NCI-H128 (cell line): ENCODE measurements around the gene VWF.
"Not testable (repeated sequence)": the region's sequence is repeated elsewhere in the genome, so short reads cannot be mapped to it uniquely, and the experiment has no call there.

ENCODE experiments used
- DNase-seq: peaks from one replicate; lab custom pipeline; 2025; ENCODE audit not compliant: unreplicated experiment; lab: John Stamatoyannopoulos, UW

Gene VWF

DNA sequence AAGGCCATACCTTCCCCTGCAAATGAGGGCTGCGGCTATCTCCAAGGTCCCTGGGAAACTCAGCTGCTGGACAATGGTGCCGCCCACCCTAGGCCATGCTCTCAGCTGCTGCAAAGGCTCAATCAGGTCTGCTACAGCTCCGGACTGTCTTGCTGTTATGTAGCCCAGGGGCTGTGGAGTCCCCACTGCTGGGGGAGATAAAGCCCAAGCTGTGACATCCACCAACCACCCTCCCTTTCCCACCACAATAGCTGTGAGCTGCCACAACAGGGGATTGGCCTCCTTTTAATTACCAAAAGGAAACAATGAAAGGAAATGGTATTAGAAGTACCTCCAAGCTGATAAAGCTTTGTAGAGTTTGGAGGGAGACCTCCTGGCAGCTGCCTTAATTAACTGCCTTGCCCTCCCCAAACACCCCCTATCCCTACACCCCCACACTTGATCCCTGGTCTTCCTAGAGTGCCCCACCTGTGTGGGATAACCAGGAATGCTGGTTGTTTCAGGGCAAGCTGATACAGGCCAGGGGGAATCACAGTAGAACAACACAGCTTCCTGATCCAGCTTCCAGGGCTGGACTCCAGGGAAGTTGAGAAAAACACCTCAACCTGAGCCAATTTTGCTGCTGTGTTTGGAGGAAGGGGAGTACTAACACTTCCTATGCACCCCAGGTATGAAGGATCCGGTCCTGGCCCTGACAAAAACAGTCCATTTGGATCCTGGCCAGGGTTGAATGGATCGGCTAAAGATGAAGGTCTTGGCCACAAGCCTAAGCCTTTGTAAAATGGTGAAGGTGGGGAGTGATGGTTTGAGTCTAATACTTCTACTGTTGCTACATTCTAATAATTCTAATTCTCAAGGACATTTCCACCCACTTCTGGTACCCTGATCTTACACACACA, at the start of gene VWF:
TSS of gene VWF (minus strand) at position 260 of the 899 bp plus-strand sequence. CDS start 1,474 bp downstream, outside the sequence.
- no peak for DNase-seq

GRCh38 chr12:6172862-6173261, 48.4 kb upstream of the VWF start:
- DNase-seq: no peak

- no peak for DNase-seq
Measured at GRCh38 chr12:6172086-6172485, 47.6 kb upstream of the VWF start.

GRCh38 chr12:6171409-6172015, 47.0 kb upstream of the VWF start:
- DNase-seq: no peak

- DNase-seq: no peak
Measured at GRCh38 chr12:6167327-6168280, 43.1 kb upstream of the VWF start.

GRCh38 chr12:6166808-6167207, 42.3 kb upstream of the VWF start:
- no peak for DNase-seq

DNA sequence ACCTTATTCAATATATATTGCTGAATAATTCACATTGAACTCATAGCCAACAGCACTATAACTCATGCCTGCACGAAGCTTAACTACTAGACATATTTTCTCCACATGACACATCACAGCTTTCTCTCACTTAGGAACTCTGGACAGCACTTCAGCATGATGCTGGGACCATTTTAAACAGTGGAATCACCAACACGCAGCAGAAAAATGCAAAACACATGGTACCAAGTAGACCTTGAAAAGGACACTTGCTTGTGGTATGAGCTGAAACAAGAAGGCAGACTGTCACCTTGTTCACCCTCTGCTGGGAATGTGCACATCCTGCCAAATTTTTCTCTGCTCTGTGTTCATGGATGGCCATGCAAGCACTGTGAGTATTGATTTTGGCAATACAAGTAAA, 40.9 kb upstream of the VWF start:
- DNase-seq: no peak

DNA sequence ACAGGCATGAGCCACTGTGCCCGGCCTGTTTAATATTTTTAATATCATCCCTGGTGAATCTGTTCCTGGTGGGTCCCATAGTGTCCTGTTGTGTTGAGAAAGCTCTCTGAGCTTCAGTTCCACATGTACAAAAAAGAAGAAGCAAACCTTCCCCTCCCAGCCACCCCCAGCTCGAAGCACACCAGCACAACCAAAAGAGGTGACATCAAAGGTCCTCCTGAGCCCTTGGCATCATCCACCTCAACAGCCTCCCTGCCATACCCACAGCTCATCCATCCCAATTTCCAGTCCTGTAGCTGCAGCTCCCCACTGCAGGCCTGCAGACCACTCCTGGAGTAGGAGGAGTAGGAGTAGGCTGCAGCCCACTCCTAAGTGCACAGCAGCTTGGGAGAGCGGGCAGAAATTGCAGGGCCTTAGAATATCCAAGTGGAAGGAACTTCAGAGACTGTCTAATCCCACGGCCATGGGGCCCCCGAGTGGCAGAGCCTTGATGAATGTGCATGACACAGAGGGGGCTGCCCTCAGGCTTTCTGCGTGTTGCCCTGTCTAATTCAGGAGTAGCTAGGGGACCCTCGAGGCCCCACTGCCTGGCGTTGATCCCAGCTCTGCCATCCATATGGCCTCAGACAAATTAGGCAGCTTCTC, 39.1 kb upstream of the VWF start:
- no peak for DNase-seq

DNA sequence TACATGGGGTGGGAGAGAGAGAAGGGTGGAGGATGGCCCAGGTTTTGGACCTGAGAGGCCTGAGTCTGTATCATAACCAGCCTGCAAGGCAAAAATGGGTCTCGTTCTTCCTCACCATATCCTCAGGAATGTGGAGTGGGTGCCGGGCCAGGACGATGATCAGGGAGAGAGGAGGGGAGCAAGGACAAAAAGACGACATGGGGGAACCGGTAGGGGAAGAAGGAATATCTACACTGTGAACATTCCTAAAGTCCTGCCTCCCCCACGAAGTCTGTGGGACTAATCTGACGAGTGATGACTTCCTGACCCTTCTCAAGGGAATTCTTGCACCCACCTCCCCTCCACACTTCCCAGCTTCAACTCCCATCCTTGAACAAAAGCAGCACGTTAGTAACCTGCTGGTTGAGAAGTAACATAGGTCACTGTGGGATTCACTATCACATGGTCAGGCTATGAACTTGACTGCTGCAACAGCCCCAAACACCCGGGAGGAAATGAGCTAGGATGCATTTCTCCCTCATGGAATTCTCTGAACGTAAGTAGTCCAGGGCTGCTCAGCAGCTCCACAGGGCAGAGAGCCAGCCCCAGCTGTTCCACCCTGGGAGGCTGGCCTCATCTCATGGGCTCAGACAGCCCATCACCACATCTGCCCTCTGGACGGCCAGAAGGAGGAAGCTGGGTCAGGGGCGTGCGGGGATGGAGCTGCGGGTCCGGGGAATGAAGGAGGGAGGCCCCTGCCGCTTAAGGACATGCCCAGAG, 36.8 kb upstream of the VWF start:
- DNase-seq: no peak

- not testable (repeated sequence) for DNase-seq
Measured at GRCh38 chr12:6160049-6160649, 35.7 kb upstream of the VWF start.

- not testable (repeated sequence) for DNase-seq
Measured at GRCh38 chr12:6159166-6160011, 34.9 kb upstream of the VWF start.

DNA sequence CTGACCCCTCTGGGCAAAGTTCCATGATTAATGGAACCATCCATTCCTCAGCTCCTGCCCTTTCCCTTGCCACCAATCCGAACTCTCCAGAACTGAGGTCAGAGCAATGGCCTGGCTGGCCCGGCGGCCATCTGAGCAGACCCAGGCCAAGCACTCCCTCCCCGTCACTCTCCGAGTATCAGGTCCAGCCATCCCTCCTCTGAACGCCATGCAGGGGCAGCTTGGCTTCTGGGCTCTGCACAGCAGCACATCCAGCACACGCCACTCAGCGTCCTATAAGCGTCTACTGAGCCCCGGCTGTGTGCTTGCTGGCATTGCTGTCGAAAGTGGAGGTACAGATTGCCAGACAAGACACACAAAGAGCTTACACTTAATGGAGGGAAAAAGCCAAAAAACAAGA, 34.3 kb upstream of the VWF start:
- no peak for DNase-seq

DNA sequence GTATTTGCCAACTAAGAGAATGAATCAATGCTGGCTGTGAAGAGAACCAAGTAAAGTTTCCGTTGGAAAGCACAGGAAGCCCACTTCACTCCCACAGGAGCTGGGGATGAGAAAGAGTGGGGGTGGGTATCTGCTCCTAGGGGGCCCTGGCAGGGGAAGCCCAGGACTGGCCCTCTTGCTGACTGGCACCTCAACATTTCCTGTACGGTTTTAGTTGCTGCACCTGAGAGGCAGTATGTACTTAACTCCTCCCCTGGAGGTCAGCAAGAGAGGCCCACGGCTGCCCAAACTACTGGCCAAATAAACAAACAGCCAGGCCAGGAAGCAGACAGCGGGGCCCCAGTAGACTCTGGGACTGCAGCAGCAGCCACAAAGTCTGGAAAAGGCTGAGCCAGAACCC, 33.8 kb upstream of the VWF start:
- DNase-seq: no peak

DNA sequence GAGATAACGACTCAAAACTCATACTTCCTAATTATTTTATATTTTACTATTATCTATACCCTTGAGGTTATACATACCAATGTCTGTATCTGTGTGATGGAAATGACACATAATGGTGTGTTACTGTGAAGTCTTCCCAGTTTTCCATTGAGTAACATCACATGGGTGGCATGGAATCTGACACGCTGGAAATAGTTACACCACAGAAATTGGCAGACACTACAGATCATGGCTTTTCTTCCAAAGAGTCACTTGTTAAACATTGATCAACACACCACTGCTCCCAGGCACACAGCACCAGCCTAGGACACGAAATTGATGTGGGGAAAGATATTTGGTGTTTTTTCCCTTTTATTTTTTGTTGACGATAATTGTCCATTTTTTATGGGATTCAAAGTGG, 33.0 kb upstream of the VWF start:
- DNase-seq: no peak

DNA sequence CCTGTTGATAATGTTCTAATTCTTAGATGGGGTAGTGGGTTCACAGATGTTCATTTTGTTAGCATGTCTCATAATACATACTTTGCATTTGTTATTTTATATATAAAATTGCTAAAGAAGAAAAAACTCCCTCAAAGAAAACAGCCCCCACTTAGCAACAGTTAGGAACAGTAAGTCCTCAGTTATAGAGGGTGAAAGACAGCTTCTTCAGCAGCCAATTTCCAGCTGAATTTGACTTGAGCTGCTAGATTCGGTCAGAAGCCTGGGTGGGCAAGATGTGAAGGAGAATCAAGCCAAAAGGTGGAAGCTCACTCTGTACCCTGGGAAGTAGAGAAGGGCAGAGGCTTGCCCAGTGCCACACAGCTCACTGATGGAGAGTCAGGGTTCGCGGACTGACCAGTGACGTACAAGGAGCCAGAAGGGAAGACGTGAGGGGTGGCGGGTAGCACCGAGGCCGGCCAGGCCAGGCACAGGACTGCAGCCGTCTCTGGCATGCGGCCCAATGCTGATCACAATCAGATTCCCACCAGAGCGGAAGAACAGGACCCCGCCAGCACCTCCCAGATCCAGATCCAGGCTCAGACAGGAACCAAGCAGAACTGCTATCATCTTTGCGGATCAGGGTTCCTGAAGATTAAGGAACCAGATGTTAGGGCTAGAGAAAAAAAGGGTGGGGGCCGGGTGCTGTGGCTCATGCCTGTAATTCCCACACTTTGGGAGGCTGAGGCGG, 30.4 kb upstream of the VWF start:
- DNase-seq: no peak

DNA sequence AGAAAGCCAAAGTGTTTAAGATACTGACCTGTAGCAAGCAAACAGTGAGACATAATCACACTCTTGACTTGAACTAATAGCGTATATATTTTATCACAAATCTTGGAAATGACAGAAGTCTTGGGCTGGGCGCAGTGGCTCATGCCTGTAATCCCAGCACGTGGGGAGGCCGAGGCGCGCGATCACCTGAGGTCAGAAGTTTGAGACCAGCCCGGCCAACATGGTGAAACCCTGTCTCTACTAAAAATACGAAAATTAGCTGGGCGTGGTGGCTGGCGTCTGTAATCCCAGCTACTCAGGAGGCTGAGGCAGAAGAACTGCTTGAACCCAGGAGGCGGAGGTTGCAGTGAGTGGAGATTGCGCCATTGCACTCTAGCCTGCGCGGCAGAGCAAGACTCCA, 24.3 kb upstream of the VWF start:
- not testable (repeated sequence) for DNase-seq

GRCh38 chr12:6148061-6148460, 23.6 kb upstream of the VWF start:
- DNase-seq: no peak

- no peak for DNase-seq
Measured at GRCh38 chr12:6146951-6147350, 22.5 kb upstream of the VWF start.
